Erythroblast (primary cell): ENCODE results near the gene PYCARD.

Source experiments
- GATA1 ChIP-seq: IDR thresholded peaks from 2 replicates; pipeline ENCODE4 v1.6.1; 2011; ENCODE audit warnings: low read depth, mild to moderate bottlenecking, control low read depth, low read length, moderate library complexity
- POLR2A ChIP-seq: IDR thresholded peaks from 2 replicates; pipeline ENCODE4 v1.6.1; 2011; ENCODE audit warnings: mild to moderate bottlenecking, low read length

GRCh38 chr16:31188450-31189411 is 13.8 kb downstream of the PYCARD start:
- TF ChIP-seq POLR2A (no peak), GATA1 (no peak)
